ENCODE results near the gene PDE8B.

- no peak for TF ChIP-seq REST (IDR thresholded peaks at IDR 0.05; ENCODE audit: low read depth, low read length)
- TF ChIP-seq YY1 (IDR thresholded peaks at IDR 0.05; ENCODE audit: low read depth): no peak
- no peak for TF ChIP-seq EP300 (IDR thresholded peaks at IDR 0.05; ENCODE audit: borderline replicate concordance in 1 of 2, low read depth in 1 of 2, low read length in 1 of 2)
- TF ChIP-seq CTCF (IDR thresholded peaks at IDR 0.05): no peak
- no peak for TF ChIP-seq MEF2A (IDR thresholded peaks at IDR 0.05; ENCODE audit: borderline replicate concordance, low read depth)
- no peak for TF ChIP-seq EZH2phosphoT487 (IDR thresholded peaks at IDR 0.05; ENCODE audit: borderline replicate concordance, low read depth)
- TF ChIP-seq CHD2 (IDR thresholded peaks at IDR 0.05; ENCODE audit: low read length, partially characterized antibody): no peak
- TF ChIP-seq NFIC (IDR thresholded peaks at IDR 0.05; ENCODE audit: borderline replicate concordance): no peak
- no peak for TF ChIP-seq RAD21 (IDR thresholded peaks at IDR 0.05; ENCODE audit: low read length)
- no peak for TF ChIP-seq TAF1 (IDR thresholded peaks at IDR 0.05; ENCODE audit: borderline replicate concordance, low read depth, low read length)
Observed at GRCh38 chr5:77318060-77318459, 107.6 kb downstream of the PDE8B start.

All from SK-N-SH (cell line).